ENCODE measurements around the gene ANKFY1.

GRCh38 chr17:4119299-4119698 is 144.5 kb downstream of the ANKFY1 start:
- TF ChIP-seq YY1 (IDR thresholded peaks at IDR 0.05; ENCODE audit: insufficient read depth, insufficient read length): no peak
- no peak for TF ChIP-seq ZNF274 (IDR thresholded peaks at IDR 0.05; ENCODE audit: low read depth, low read length)
